HEK293 (cell line): ENCODE results near the gene BRD2.

Experiments used
- CTCF ChIA-PET: fragments of 350-600 bp; formaldehyde crosslinking; extraction: SDS; loops from one replicate; lab custom pipeline; 2021; ENCODE audit warnings: antibody characterized with exemption; lab: Yijun Ruan, JAX
- POLR2A ChIA-PET: fragments of 300-600 bp; formaldehyde crosslinking; extraction: SDS; loops from one replicate; lab custom pipeline; 2020; ENCODE audit warnings: antibody characterized with exemption, inconsistent platforms; lab: Yijun Ruan, JAX
- H3K27ac ChIP-seq: fragments of 200-500 bp; sonication (Bioruptor generic); 2 replicates; pipeline ENCODE4 v1.5.1; 2014; ENCODE audit warnings: low read depth, low read length, control low read depth, inconsistent platforms; ENCODE audit errors: extremely low read depth
- H3K36me3 ChIP-seq, 2 experiments: fragments of 200-500 bp in 1 of 2; sonication (Bioruptor generic) in 1 of 2; 1 replicate in 1 of 2; 2 replicates in 1 of 2; pipeline ENCODE4 v1.5.1; 2014 to 2017; ENCODE audit warnings: inconsistent platforms in 2 of 2, low read length in 2 of 2; ENCODE audit not compliant: control insufficient read depth in 2 of 2, insufficient read depth in 1 of 2
- H3K4me1 ChIP-seq: fragments of 200-500 bp; sonication (Bioruptor generic); 2 replicates; pipeline ENCODE4 v1.5.1; 2014; ENCODE audit warnings: mild to moderate bottlenecking, low read length, inconsistent platforms; ENCODE audit not compliant: control insufficient read depth, insufficient read depth
- H3K4me3 ChIP-seq: 2 replicates; pipeline ENCODE4 v1.5.1; 2011; ENCODE audit warnings: low read depth, mild to moderate bottlenecking, control low read depth, low read length, moderate library complexity
- H3K9me3 ChIP-seq: fragments of 200-500 bp; sonication (Bioruptor generic); 2 replicates; pipeline ENCODE4 v1.5.1; 2014; ENCODE audit warnings: low read depth, low read length, inconsistent platforms; ENCODE audit not compliant: control insufficient read depth, insufficient read depth
- HOXC10 ChIP-seq: sonication (generic); formaldehyde crosslinking; IDR thresholded peaks from 2 replicates; pipeline ENCODE4 v1.8.1; 2023; ENCODE audit warnings: mild to moderate bottlenecking, missing genetic modification reagents
- KLF10 ChIP-seq: fragments of 450-650 bp; IDR thresholded peaks from 2 replicates; pipeline ENCODE4 v1.5.1; 2018; ENCODE audit warnings: missing biosample characterization, mild to moderate bottlenecking, missing genetic modification characterization
- OVOL3 ChIP-seq: fragments of 450-650 bp; formaldehyde crosslinking; IDR thresholded peaks from 2 replicates; pipeline ENCODE4 v1.5.1; 2016; ENCODE audit warnings: missing biosample characterization, missing genetic modification characterization
- PRDM6 ChIP-seq: fragments of 450-650 bp; formaldehyde crosslinking; IDR thresholded peaks from 2 replicates; pipeline ENCODE4 v1.5.1; 2017; ENCODE audit warnings: missing biosample characterization, missing genetic modification characterization
- SCRT1 ChIP-seq: fragments of 450-650 bp; formaldehyde crosslinking; IDR thresholded peaks from 2 replicates; pipeline ENCODE4 v1.5.1; 2016; ENCODE audit warnings: missing biosample characterization, missing genetic modification characterization, borderline replicate concordance
- SP2 ChIP-seq: fragments of 450-650 bp; formaldehyde crosslinking; IDR thresholded peaks from 2 replicates; pipeline ENCODE4 v1.5.1; 2016; ENCODE audit warnings: missing biosample characterization, missing genetic modification characterization
- SP3 ChIP-seq: fragments of 450-650 bp; formaldehyde crosslinking; IDR thresholded peaks from 2 replicates; pipeline ENCODE4 v1.5.1; 2016; ENCODE audit warnings: missing biosample characterization, missing genetic modification characterization
- WT1 ChIP-seq: fragments of 450-650 bp; formaldehyde crosslinking; IDR thresholded peaks from 2 replicates; pipeline ENCODE4 v1.5.1; 2016; ENCODE audit warnings: missing biosample characterization, missing genetic modification characterization
- ZIC2 ChIP-seq: fragments of 450-650 bp; formaldehyde crosslinking; IDR thresholded peaks from 2 replicates; pipeline ENCODE4 v1.5.1; 2016; ENCODE audit warnings: missing biosample characterization, missing genetic modification characterization
- ZNF114 ChIP-seq: fragments of 450-650 bp; formaldehyde crosslinking; IDR thresholded peaks from 2 replicates; pipeline ENCODE4 v1.5.0; 2017; ENCODE audit warnings: missing biosample characterization, missing genetic modification characterization
- ZNF169 ChIP-seq: fragments of 450-650 bp; formaldehyde crosslinking; IDR thresholded peaks from 2 replicates; pipeline ENCODE4 v1.5.1; 2016; ENCODE audit warnings: missing biosample characterization, missing genetic modification characterization
- ZNF23 ChIP-seq: fragments of 450-650 bp; formaldehyde crosslinking; IDR thresholded peaks from 2 replicates; pipeline ENCODE4 v1.5.1; 2016; ENCODE audit warnings: missing biosample characterization, missing genetic modification characterization, borderline replicate concordance
- ZNF24 ChIP-seq: fragments of 450-650 bp; formaldehyde crosslinking; IDR thresholded peaks from 2 replicates; pipeline ENCODE4 v1.5.1; 2016; ENCODE audit warnings: missing biosample characterization, missing genetic modification characterization
- ZNF404 ChIP-seq: fragments of 450-650 bp; formaldehyde crosslinking; IDR thresholded peaks from 2 replicates; pipeline ENCODE4 v1.5.1; 2017; ENCODE audit warnings: missing biosample characterization, missing genetic modification characterization
- ZNF449 ChIP-seq: fragments of 450-650 bp; formaldehyde crosslinking; IDR thresholded peaks from 2 replicates; pipeline ENCODE4 v1.5.1; 2017; ENCODE audit warnings: missing biosample characterization, mild to moderate bottlenecking, missing genetic modification characterization, moderate library complexity
- ZNF510 ChIP-seq: fragments of 450-650 bp; formaldehyde crosslinking; IDR thresholded peaks from 2 replicates; pipeline ENCODE4 v1.5.1; 2018; ENCODE audit warnings: mild to moderate bottlenecking, missing genetic modification characterization, missing biosample characterization; ENCODE audit not compliant: insufficient replicate concordance
- ZNF530 ChIP-seq: fragments of 450-650 bp; formaldehyde crosslinking; IDR thresholded peaks from 2 replicates; pipeline ENCODE4 v1.5.1; 2016; ENCODE audit warnings: low read depth, missing biosample characterization, missing genetic modification characterization
- ZNF621 ChIP-seq: fragments of 450-650 bp; formaldehyde crosslinking; IDR thresholded peaks from 2 replicates; pipeline ENCODE4 v1.5.1; 2017; ENCODE audit warnings: missing biosample characterization, missing genetic modification characterization
- ZNF670 ChIP-seq: fragments of 450-650 bp; formaldehyde crosslinking; IDR thresholded peaks from 2 replicates; pipeline ENCODE4 v1.5.1; 2016; ENCODE audit warnings: missing biosample characterization, missing genetic modification characterization, low read depth
- ZSCAN30 ChIP-seq: fragments of 450-650 bp; IDR thresholded peaks from 2 replicates; pipeline ENCODE4 v1.5.1; 2018; ENCODE audit warnings: missing biosample characterization, mild to moderate bottlenecking, missing genetic modification characterization, moderate library complexity
- ZSCAN5A ChIP-seq: fragments of 450-650 bp; formaldehyde crosslinking; IDR thresholded peaks from 2 replicates; pipeline ENCODE4 v1.5.1; 2016; ENCODE audit warnings: missing biosample characterization, missing genetic modification characterization

Gene BRD2

GRCh38 chr6:32960563-32960962 lies 7.8 kb upstream of the BRD2 start:
- H3K4me1 ChIP-seq, result no peaks in the 10 kb centered on the region
- H3K4me3 ChIP-seq, result no peak overlapping the region
- CTCF ChIA-PET, result interaction anchor here (4.8 to 18.0 kb wide), 3 partner anchors 6 to 27 kb away, joined by 28 to 344 read pairs (median 193); partner anchors contain the start of gene HLA-DMA
- POLR2A ChIA-PET, result no interaction called here
- H3K36me3 ChIP-seq, result no peaks in the 10 kb centered on the region
- no peaks in the 10 kb centered on the region for H3K9me3 ChIP-seq
- no peak for TF ChIP-seq ZNF404 (tag by site-specific recombination)
- TF ChIP-seq WT1 (tag by site-specific recombination), result no peak
- TF ChIP-seq OVOL3 (tag by site-specific recombination), result no peak
- TF ChIP-seq KLF10 (tag by site-specific recombination), result no peak
- H3K27ac ChIP-seq, result no peak overlapping the region

- Histone ChIP-seq H3K4me1 (peaks cover 10% of the 10 kb centered on the region), H3K4me3 (no peak overlapping the region), H3K27ac (no peak overlapping the region), H3K9me3 (no peaks in the 10 kb centered on the region), H3K36me3 (no peaks in the 10 kb centered on the region)
- ChIA-PET POLR2A (interaction anchor here (1.0 to 3.6 kb wide), 2 partner anchors 8 to 10 kb away, joined by 3 to 30 read pairs; no protein-coding TSS in a partner anchor), CTCF (interaction anchor here (0.6 to 18.0 kb wide), 9 partner anchors 8 to 210 kb away, joined by 3 to 344 read pairs (median 3); partner anchors contain the start of gene HLA-DMA)
- TF ChIP-seq ZNF621 (tag by site-specific recombination), result no peak
- TF ChIP-seq PRDM6 (tag by site-specific recombination), result peak; percentile 44
Measured at GRCh38 chr6:32962213-32962826, 6.1 kb upstream of the BRD2 start.

- Histone ChIP-seq H3K9me3 (no peaks in the 10 kb centered on the region), H3K27ac (no peak overlapping the region), H3K4me1 (peaks cover 11% of the 10 kb centered on the region), H3K4me3 (no peak overlapping the region), H3K36me3 (no peaks in the 10 kb centered on the region)
- CTCF ChIA-PET, result interaction anchor here (1.3 to 18.0 kb wide), 4 partner anchors 9 to 30 kb away, joined by 9 to 344 read pairs (median 110); partner anchors contain the start of gene HLA-DMA
- POLR2A ChIA-PET, result interaction anchor here (0.7 to 3.6 kb wide), 3 partner anchors 8 to 44 kb away, joined by 3 to 30 read pairs (median 9); no protein-coding TSS in a partner anchor
- TF ChIP-seq ZNF510 (tag by site-specific recombination), result no peak
- no peak for TF ChIP-seq SCRT1 (tag by site-specific recombination)
- TF ChIP-seq ZNF114 (tag by site-specific recombination), result no peak
- no peak for TF ChIP-seq SP3 (tag by site-specific recombination)
- no peak for TF ChIP-seq ZNF169
- TF ChIP-seq ZNF670, result no peak
- TF ChIP-seq HOXC10, result no peak
- no peak for TF ChIP-seq ZIC2 (tag by site-specific recombination)
- TF ChIP-seq ZSCAN30 (tag by site-specific recombination), result no peak
- TF ChIP-seq ZNF530 (tag by site-specific recombination), result no peak
- no peak for TF ChIP-seq SP2 (tag by site-specific recombination)
- TF ChIP-seq ZNF23 (tag by site-specific recombination), result no peak
- TF ChIP-seq ZSCAN5A (tag by site-specific recombination), result no peak
- no peak for TF ChIP-seq ZNF449 (tag by site-specific recombination)
- no peak for TF ChIP-seq ZNF24
Measured at GRCh38 chr6:32963866-32964265, 4.5 kb upstream of the BRD2 start.
